HG03565 (cell line): ENCODE data around the gene CCDC24.

ENCODE experiments used
- ATAC-seq: cut with Tn5 transposase; IDR thresholded peaks from one replicate; pipeline ENCODE4 v1.9.1; 2021; ENCODE audit warnings: mild to moderate bottlenecking, moderate library complexity; ENCODE audit not compliant: unreplicated experiment

CCDC24 gene

DNA sequence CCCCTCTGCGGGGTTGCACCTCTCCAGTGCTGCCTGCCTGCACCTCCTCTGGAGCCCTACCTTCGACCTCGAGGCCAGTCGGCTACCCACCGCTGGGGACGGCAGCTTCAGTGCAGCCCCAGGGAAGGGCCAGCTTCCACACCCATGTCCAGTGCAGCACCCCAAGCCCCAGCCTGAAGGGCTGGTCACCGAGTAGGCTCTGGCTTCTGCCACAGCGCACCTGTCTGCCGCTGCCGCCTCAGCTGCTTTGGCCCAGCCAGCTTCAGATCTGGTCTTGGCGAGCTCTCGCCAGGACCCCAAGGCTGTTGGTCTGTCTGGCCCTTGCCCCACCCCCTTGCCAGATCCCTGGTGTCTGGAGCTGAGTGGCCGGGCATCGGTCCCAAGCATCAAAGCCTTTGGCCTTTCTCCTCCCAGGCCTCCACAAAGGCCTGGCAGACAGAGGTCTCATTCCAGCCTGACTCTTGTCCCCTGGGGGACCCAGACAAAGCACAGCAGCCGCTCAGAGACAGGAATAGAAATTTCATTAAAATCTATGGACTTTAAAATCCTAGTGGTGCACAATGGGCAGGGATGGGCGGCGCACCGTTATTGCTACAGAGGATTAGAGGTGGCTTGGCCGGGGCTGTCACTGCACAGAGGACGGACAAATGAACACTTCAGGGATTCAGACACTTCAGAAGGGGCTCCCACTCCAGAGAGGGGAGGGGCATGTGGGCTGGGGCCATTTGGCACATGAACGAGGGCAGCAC, 4.8 kb downstream of the CCDC24 start:
- ATAC-seq, result no peak

DNA sequence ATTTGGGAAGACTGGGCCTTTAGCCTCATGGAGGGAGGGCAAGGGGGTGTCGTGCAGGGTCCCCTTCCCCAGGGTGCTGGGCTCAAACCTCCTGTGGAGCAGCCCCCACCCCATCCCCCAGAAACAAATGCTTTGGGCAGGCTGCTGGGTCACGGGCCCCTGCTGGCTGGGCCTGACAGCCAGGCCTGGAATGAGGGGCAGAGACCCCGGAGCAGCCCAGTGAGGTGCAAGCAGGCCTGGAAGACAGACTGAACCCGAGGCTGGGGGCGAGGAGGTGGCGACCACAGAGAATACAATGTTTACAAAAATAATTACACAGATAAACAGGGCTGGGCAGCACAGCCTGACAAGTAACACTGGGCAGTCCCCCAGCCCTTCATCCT, 5.3 kb downstream of the CCDC24 start:
- ATAC-seq, result no peak

DNA sequence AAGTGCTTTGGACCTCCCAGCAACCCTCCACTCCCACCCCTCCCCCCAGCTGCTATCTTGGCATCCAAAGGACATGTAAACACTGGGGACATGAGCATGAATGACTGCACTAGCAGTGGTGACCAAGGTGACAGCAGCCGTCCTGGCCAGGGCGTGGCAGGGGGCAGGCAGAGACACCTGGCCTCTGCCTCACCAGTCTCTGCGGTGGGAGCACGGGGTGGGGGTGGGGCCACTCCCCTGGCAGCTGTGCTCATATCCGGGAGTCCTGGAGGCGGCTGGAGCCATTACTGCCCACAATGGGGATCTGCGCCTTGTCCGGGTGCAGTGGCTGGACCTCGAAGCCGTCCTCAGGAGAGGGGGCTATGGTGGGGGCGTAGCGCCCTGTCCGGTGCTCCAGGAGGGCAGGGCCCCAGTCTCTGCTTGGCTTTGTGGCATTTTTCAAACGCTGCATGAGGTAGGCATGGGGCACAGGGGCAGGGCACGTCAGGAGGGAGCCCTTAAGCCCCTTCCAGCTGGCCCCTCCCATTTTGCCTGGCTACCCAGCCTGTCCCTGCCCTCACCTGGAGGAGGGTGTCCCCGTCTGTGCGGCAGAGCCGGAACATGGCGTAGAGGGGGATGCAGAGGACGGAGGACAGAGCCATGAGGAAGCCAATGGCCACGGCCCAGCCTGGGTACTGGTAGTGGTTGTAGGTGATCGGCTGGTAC, 6.0 kb downstream of the CCDC24 start:
- no peak for ATAC-seq

DNA sequence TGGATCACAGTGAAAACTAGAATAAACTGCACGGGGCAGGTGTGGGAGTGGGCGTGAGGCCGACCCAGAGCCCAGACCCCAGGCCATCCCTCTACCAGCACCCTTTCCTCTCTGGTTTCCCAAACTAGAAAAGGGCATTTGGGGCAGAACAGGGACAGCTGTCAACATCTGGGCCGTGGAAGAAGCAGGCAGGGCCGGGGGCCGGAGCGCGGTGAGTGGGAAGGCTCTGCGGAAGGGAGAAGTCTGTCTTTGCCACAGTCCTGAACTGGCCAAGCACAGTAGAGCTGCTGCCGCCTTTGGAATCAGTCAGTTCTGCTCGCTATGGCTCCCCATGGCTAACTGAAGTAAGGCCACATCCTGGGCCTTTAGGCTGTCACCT, 6.6 kb downstream of the CCDC24 start:
- no peak for ATAC-seq

DNA sequence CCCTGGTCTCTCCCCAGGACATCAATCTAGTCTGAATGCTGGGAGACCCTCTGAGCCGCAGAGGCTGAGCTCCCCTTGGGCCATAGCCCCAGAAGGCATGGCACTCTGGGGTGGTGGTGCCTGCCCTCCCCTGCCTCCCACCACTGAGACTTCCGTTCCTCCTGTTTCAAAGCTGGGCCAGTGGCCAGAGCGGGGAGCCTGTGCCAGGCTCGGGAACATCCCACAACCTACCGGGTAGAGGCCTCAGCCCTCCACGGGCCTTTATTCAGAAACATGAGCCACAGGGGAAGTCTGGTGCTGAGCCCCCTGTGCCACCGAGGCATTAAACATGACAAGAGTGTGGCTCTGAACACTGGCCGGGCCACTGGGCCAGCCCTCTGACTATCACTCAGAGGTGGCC, 8.1 kb downstream of the CCDC24 start:
- ATAC-seq, result no peak

DNA sequence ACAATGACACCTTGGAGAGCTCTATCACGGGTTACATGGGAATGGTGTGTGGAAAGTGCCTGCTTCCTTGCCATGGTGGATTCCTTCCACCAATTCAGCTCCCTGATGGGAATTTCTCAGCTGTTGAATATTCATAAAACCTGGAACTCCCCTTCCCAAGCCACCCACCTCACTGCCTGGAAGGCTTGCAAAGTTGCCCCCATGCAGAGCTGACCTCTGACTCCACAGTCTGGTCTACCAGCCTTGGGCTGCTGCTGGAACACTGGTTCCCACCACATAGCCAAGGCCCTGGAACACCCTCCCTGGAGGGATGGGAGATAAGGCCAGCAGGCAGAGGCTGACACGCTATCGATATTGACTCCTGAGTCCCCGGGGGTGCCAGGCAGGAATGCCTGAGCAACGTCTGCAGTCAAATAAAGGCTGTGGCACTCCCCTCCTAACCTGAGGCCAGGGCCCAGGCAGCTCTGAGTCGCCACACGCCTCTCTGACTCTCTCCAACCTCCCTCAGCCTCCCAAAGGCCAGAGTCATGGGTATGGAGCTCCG, 8.8 kb downstream of the CCDC24 start:
- ATAC-seq, result no peak

DNA sequence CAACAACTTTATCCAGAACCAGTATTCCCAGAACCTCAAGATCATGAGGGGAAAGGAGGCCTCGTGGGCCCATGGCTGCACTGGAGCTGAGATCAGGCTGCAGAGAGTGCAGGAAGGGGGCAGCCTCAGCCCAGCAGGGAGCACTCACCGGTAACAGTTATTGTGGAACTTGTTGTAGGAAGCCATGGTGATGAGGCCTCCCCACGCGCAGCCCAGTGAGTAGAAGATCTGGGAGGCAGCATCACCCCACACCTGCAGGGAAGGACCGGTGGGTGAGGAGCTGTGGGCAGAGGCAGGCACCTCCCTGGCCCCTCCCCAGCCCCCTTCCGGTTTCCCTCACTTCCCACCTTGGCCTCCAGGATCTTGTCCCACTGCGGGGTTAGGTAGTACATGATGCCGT, 10.8 kb downstream of the CCDC24 start:
- ATAC-seq, result no peak

DNA sequence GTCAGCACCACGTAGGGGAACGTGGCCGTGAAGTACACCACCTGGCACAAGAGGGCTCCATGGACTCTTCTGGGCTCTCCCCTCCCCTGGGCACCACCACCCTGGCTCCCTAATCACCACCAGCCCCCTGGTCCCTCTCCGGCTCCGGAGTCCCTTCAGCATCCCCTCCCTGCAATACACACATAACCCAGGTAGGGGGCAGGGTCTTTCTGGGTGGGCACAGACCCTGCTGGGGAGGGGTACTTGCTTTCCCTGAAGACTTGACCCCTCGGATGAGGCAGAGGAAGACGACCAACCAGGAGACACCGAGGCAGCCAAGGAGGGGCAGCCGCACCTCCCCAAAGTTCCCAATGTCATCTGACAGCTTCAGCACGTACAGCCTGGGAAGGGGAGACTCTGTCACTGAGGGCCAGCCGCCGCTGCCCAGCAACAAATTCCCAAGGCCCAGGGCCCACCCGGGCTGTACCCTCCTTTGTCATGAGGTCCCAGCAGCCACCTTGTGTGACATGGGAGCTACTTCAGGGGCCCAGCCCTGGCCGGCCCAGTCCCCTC, 11.3 kb downstream of the CCDC24 start:
- ATAC-seq, result no peak

DNA sequence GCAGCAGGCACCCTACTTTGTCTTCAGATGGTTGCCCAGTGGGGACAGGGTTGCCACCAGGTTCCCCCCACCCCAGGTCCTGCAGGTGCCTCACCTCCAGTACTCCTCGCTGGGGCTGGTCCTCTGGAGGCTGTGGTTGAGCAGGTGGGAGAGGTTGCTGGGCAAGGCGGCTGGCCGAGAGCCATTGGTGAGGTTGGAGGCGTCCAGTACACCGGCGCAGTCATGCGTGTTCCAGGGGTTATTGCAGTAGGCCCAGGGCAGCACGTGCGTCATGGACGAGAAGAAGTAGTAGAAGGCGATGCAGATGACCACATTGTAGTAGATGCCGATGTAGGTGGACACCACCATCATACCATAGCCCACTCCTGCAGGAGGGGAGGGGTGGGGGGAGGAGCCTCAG, 16.9 kb downstream of the CCDC24 start:
- no peak for ATAC-seq

DNA sequence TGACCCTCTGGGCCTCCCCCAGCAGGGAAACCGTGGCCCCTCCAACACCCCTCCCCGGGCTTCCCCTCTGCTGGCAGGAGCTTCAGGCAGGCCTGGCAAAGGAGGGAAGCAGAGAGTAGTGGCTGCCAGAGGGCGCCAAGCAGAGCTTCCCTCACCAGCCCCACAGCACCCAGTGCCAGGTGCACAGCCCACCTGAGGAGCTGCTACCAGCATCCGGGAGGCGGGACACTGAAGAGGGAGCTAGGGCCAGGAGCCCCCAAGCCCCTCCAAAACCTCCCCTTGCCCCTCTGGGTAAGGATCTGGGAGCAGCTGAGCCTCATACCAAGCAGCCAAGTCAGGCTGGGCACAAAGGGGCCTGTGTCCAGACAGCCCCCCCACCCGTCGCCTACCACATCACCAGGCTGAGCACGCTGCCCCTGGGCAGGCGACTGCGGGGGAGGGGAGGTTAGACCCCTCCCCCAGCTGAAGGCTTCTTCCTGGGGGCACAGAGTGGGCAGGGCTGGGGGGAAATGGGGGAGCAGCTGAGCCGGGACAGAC, 19.6 kb downstream of the CCDC24 start:
- no peak for ATAC-seq

DNA sequence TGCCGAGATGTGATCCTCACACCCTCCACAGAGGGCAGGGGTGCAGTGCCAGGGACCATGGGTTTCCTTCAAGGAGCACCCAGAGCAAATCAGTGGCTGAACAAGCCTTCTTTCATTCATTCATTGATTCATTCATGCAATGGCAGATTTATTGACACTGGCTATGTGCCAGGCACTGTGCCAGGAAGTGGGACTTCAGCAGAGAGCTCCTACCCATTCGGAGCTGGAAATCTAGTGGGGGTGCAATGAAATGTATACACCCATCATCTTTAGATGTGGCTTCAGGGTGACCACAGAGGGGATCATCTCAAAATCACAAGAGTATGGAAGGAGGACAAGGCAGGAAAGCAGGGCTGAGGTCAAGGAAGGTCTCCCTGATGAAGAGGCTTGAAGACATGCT, 21.0 kb downstream of the CCDC24 start:
- no peak for ATAC-seq

DNA sequence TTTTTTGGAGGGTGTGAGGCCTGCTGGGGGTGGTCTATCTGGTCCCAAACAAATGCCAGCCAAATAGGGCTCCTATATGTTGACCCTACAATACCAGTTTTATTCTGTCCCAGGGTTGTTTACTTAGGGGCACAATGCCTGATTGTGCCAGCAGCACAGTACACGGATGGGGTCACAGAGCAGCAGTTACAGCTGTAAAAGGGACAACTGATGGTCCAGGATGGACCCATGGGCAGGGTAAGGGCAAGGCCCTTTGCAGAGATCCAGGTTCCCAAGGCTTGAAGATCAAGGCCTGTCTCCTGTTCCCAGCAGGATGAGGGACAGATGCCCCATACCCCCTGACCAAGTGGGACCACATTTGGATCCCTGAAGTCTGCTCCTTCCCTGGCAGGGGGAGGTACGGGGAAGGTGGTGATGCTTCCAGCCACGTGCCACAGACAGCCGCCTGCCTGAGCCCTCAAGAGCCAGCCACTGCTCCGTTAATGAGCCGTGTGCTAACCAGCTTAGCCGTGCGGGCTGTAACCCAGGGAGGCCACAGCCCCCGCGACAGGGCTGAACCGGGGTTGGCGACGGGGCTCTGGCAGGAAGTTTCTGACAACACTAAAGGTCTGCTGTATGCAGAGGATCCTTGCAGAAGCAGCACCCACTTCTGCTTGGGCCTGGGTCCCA, 21.7 kb downstream of the CCDC24 start:
- no peak for ATAC-seq

DNA sequence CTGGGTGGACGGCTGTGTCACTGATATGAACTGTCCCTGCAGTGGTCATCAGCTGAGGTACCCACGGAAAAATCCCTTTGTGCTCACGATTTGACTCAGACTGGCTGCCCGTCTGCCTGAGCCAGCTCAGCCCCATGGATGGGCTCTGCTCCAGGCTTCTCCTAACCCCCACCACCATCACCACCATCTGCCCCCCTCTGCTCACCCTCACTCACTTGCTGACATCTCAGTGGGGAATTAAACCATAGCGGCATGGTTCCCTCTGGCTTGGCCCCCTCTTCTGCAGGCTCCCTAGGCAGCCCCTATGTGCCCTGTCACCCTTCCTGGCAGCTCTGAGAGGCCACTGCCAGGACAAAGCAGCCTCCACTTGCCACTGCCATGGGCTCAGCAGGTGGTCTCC, 22.6 kb downstream of the CCDC24 start:
- ATAC-seq, result no peak

DNA sequence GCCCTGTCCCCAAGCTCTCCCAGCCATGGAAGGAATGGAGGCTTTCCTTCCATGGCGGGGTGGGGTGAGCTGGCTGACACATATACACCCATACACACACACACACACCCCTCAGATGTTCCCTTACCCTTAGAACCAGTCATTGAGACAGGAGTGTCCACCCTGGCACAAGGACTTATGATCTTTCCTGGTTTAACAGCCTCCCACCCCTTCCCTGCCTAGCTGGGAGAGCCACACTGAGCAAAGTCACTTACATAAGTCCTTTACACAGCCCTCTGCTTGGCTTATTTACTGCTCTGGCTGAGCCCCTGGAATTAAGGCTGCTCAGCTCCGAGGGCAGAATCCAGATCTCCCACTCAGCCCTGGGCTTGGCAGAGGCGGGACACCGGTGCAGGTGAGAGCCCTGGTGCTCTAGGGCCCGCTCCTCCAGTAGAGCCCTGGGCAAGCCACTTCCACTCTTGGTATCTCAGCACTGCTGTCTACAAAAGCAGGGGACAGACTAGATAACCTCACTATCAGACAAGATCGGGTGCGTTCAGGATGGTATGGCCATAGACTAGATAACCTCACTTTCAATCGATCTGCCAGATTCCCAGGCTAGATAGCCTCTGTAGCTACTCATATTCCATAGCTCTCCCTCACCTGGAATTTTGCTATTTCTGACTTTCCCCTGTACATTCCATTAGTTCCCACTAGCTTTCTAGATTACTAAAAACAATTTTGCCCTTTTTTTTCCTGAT, 23.1 kb downstream of the CCDC24 start:
- no peak for ATAC-seq

DNA sequence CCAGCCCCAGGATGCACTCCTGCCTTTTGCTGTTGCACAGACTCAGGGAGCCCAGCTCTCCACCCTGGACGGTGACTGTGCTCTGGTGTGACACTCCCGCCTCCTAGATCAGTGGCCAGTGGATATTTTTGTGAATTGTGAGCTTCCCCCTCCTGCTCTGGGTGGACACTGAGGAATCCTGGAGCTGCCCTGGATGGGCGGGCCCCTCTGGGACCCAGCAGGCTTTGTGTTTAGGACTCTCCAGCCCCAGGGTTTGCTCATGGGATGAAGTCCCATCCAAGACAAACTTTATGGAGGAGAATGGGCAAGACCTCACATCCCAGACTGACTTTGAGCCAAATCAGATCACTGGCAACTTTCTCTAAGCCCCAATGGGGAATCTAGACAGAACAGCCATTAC, 23.8 kb downstream of the CCDC24 start:
- no peak for ATAC-seq

DNA sequence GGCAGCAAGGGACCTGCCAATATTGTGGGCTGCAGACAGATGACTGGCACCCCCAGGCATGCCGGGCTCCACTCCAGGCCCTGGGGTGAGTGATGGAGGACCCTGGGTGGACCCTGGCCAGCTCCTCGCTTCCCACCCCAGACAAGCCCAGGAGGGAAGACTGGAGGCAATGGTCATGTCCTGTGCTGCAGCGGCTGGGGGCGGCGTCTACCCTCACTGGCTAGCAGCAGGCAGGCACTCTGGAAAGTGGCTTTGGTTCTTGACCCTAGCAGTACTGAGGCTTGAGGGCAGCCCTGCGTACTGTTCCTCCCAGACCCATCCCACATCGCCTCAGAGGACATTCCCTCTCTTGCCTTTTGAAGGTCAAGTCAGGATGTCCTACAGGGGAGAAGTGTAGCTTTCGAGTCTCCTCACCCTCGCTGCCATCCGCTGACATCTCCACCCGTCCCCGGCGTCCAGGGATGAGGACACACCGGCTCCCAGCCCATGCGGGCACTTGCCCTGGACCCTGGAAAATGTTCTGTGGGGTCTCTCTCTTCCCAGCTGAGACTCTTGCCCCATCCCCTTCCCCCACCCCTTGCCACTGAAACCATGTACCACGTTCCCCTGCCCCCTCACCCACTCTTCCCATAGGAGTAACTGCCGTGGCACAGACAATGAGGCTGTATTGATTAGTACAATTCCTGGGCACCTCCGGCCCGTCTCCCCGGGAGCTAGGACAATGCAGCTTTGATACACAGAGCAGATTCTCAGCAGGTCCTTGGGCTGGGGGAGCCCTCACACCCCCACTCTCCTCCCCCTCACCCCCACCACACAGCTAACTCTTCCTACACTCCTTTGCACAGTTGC, 24.9 kb downstream of the CCDC24 start:
- ATAC-seq, result no peak

DNA sequence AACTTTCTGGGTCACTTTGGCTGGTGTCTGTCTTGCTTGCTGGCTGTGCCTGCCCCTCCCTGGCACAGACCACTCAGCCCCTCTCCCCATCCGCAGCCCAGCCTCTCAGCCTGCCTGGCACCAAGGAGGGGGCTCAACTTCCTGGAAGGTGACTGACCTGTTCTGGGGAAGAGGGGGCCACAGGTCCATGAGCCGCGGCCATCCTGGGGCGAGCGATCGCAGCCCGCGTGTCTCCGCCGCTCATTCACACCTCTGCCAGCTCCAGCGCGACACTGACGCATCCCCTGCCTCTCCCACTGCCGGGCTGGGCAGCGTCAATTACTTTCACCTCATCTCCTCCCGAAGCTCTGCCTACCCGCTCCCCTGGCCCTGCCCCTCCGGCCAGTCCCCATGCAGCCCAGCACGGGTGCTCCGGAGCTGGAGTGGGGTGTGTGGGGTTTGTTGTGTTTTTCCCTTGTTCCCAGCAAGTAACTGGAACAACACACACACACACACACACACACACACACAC, 25.5 kb downstream of the CCDC24 start:
- ATAC-seq, result no peak

DNA sequence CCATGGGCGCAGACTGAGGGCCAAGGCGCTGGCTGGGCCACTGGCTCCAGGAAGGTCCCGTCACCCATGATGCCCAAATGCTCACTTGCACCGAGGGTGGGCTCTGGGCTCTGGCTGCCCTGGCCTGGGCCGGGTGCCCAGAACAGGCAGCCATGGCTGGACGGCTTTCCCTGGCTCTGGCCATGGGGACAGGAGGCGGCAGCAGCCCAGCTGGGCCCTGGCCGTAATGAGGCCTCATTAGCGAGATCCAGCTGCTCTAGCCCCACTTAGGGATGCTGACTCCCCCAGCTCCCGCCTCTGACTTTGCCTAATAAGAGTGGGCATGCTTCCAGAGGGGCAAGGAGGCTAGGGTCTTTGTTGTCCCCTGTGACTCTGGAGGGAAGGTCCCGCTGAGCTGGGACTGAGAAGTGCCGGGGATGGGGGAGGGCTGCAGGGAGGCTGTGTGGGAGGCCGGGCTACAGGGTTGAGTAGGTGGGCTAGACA, 28.1 kb downstream of the CCDC24 start:
- ATAC-seq, result no peak

DNA sequence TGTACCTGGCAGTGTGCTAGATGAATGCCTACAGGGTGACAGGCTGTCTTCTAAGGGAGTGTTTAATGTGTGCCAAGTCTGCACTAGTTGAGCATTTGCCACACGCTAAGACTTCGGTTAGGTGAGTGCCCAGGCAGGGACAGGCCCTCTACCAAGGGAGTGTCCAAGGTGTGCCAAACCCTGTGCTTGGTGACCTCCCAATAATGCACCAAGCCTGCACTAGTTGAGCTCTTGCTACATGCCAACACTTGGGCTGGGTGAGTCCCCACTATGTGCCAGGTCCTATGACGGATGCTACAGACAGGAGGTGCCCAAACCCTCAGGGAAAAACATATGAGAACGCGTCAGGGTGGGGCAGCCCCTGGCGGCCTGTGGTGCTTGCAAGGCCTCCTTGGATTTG, 29.1 kb downstream of the CCDC24 start:
- no peak for ATAC-seq
